Type B pancreatic cell (in vitro differentiated cells): ENCODE data around the gene STXBP5L. TPM values are rescaled to one million over a fixed set of nuclear protein-coding genes. Genes with fewer than 3 reads are reported as not detected.
"Not testable (repeated sequence)": the region's sequence is repeated elsewhere in the genome, so short reads cannot be mapped to it uniquely, and the experiment has no call there.

Experiments used
- DNase-seq: peaks from one replicate; pipeline ENCODE4 v3.0.0; 2021; ENCODE audit warnings: mixed read lengths; ENCODE audit not compliant: unreplicated experiment; ENCODE audit errors: extremely low spot score
- H3K27ac Mint-ChIP-seq: 2 replicates; pipeline ENCODE4 v1.8.0; 2021; ENCODE audit warnings: mild to moderate bottlenecking, mixed read lengths
- H3K27me3 Mint-ChIP-seq: 2 replicates; pipeline ENCODE4 v1.8.0; 2021; ENCODE audit warnings: mixed read lengths
- H3K36me3 Mint-ChIP-seq: 2 replicates; pipeline ENCODE4 v1.8.0; 2021; ENCODE audit warnings: mixed read lengths
- H3K4me1 Mint-ChIP-seq: one replicate; pipeline ENCODE4 v1.8.0; 2021; ENCODE audit warnings: mixed read lengths; ENCODE audit not compliant: unreplicated experiment
- H3K4me3 Mint-ChIP-seq: 2 replicates; pipeline ENCODE4 v1.8.0; 2021; ENCODE audit warnings: mild to moderate bottlenecking, mixed read lengths
- H3K9me3 Mint-ChIP-seq: 2 replicates; pipeline ENCODE4 v1.8.0; 2021; ENCODE audit warnings: mixed read lengths
- CTCF ChIP-seq: fragments of 200-600 bp; sonication (generic); conservative IDR thresholded peaks from 2 replicates; pipeline ENCODE4 v1.5.0; 2021; ENCODE audit warnings: antibody characterized with exemption, mild to moderate bottlenecking
- total RNA-seq: library from RNA; stranded (reverse); gene quantifications from 2 replicates; pipeline ENCODE4 v1.2.1, GENCODE V29; 2021; ENCODE audit warnings: low replicate concordance

The STXBP5L gene
- total RNA-seq, 1 donor from 2014 or later: 3.6 TPM

GRCh38 chr3:121018917-121019321, 110.9 kb downstream of the STXBP5L start:
- Mint-ChIP-seq H3K27me3 (no peaks in the 10 kb centered on the region), H3K4me1 (no peaks in the 10 kb centered on the region), H3K9me3 (no peaks in the 10 kb centered on the region), H3K4me3 (no peak overlapping the region), H3K27ac (no peak overlapping the region), H3K36me3 (no peaks in the 10 kb centered on the region)
- no peak for TF ChIP-seq CTCF
- no peak for DNase-seq

DNA sequence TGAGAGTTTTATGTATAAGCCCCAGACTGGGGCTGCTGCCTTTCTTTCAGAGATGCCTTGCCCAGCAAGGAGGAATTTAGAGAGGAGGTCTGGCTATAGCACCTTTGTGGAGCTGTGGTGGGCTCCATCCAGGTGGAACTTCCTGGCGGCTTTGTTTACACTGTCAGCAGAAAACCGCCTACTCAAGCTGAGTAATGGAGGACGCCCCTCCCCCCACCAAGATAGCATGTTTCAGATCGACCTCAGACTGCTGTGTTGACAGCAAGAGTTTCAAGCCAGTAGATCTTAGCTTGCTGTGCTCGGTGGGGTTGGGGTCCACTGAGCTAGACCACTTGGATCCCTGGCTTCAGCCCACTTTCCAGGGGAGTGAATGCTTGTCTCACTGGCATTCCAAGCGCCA, 155.6 kb downstream of the STXBP5L start:
- no peaks in the 10 kb centered on the region for H3K4me1 Mint-ChIP-seq
- no peak overlapping the region for H3K27ac Mint-ChIP-seq
- no peaks in the 10 kb centered on the region for H3K9me3 Mint-ChIP-seq
- no peak for DNase-seq
- H3K36me3 Mint-ChIP-seq: no peaks in the 10 kb centered on the region
- H3K27me3 Mint-ChIP-seq: no peaks in the 10 kb centered on the region
- TF ChIP-seq CTCF: no peak
- H3K4me3 Mint-ChIP-seq: no peak overlapping the region

GRCh38 chr3:121064121-121064520, 156.1 kb downstream of the STXBP5L start:
- Mint-ChIP-seq H3K36me3 (no peaks in the 10 kb centered on the region), H3K4me3 (no peak overlapping the region), H3K27me3 (no peaks in the 10 kb centered on the region), H3K4me1 (no peaks in the 10 kb centered on the region), H3K9me3 (no peaks in the 10 kb centered on the region), H3K27ac (no peak overlapping the region)
- no peak for TF ChIP-seq CTCF
- no peak for DNase-seq

GRCh38 chr3:121072133-121072532, 164.1 kb downstream of the STXBP5L start:
- TF ChIP-seq CTCF: no peak
- Mint-ChIP-seq H3K27ac (no peak overlapping the region), H3K27me3 (no peaks in the 10 kb centered on the region), H3K4me1 (no peaks in the 10 kb centered on the region), H3K9me3 (no peaks in the 10 kb centered on the region), H3K36me3 (no peaks in the 10 kb centered on the region), H3K4me3 (no peak overlapping the region)
- no peak for DNase-seq

DNA sequence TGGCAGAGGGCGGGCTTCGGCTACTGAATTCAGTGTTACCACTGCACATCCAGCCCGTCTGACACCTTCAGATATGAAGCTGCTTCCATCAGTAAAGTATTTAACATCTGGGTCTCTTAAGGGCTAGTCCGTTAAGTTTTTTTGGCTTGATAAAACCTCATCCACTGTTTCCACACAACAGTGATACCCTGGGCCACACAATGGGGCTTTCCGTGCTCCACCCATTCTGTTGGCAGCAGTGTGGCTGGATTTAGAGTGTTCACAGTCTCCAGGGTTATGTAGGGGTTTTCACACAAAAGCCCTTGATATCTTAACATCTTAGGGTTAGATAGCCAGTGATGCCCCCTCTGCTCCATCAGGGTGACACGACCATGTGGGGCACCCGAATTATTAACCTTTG, 165.0 kb downstream of the STXBP5L start:
- Mint-ChIP-seq H3K4me1 (no peaks in the 10 kb centered on the region), H3K9me3 (no peaks in the 10 kb centered on the region), H3K4me3 (no peak overlapping the region), H3K36me3 (no peaks in the 10 kb centered on the region), H3K27me3 (no peaks in the 10 kb centered on the region), H3K27ac (no peak overlapping the region)
- DNase-seq: no peak
- TF ChIP-seq CTCF: no peak

DNA sequence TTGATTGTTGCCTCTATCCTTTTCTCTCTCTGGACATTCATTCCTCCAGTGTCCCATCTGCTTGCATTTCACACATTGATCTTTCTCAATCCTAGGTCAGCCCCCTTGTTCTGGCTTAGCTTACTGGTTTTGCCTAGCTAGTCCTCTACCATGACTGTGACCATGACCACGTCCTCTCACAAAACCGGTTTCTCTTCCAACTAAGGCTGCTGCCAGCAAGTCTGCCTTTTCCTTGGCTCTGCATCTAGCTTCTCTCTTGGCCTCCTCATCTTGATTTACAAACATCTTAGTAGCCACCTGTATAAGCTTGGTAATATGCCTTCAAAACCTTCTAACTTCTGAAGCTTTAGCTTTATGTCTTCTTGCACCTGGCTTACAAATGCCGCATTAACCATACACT, 167.2 kb downstream of the STXBP5L start:
- no peak overlapping the region for H3K27ac Mint-ChIP-seq
- H3K9me3 Mint-ChIP-seq: no peaks in the 10 kb centered on the region
- no peaks in the 10 kb centered on the region for H3K36me3 Mint-ChIP-seq
- H3K4me3 Mint-ChIP-seq: no peak overlapping the region
- no peak for DNase-seq
- TF ChIP-seq CTCF: no peak
- no peaks in the 10 kb centered on the region for H3K27me3 Mint-ChIP-seq
- H3K4me1 Mint-ChIP-seq: no peaks in the 10 kb centered on the region

GRCh38 chr3:121078378-121079101, 170.5 kb downstream of the STXBP5L start:
- not testable (repeated sequence) for H3K27me3 Mint-ChIP-seq, H3K27ac Mint-ChIP-seq, H3K4me3 Mint-ChIP-seq, DNase-seq, H3K4me1 Mint-ChIP-seq, H3K36me3 Mint-ChIP-seq, H3K9me3 Mint-ChIP-seq
